ENCODE measurements around the gene SGCD. TPM values are rescaled to one million over a fixed set of nuclear protein-coding genes. Genes with fewer than 3 reads are reported as not detected.

The SGCD gene
- total and polyA plus RNA-seq, 9 of the 15 experiments (the other 6 are each of a cell fraction or from before 2014, with no cell fraction given) = not detected

GRCh38 chr5:156623381-156624040, 296.5 kb downstream of the SGCD start (continued):
- TF ChIP-seq SAFB (IDR thresholded peaks at IDR 0.05; ENCODE audit: borderline replicate concordance, low read depth, low read length) = no peak
- TF ChIP-seq SRSF9 (IDR thresholded peaks at IDR 0.05; ENCODE audit: borderline replicate concordance, low read depth, low read length) = no peak
- no peak for TF ChIP-seq PBX2 (CRISPR knock-in tag; IDR thresholded peaks at IDR 0.05; ENCODE audit: low read depth)
- no peak for TF ChIP-seq PBX2 (tag; conservative IDR thresholded peaks at IDR 0.05; ENCODE audit: low read depth)

GRCh38 chr5:156624686-156625085, 297.7 kb downstream of the SGCD start:
- Histone ChIP-seq H3K4me3 (no peak overlapping the region), H3K27ac (ENCODE audit: extremely low read depth, low read depth, low read length) (no peak overlapping the region), H4K20me1 (replicated peaks; ENCODE audit: control insufficient read depth, insufficient read depth, low read length) (no peaks in the 10 kb centered on the region), H3K4me1 (replicated peaks in 1 of 2; ENCODE audit: control insufficient read depth in 2 of 2, insufficient read depth in 2 of 2, low read length in 2 of 2) (no peaks in the 10 kb centered on the region), H3K79me2 (ENCODE audit: control insufficient read depth, insufficient read depth, low read length) (no peaks in the 10 kb centered on the region), H3K9ac (ENCODE audit: insufficient read depth in 1 of 2, low read depth in 2 of 2, low read length in 2 of 2) (no peak overlapping the region), H3K9me3 (replicated peaks; ENCODE audit: control insufficient read depth, insufficient read depth, low read depth, low read length) (no peaks in the 10 kb centered on the region), H3K27me3 (ENCODE audit: control insufficient read depth in 2 of 2, insufficient read depth in 2 of 2, low read length in 2 of 2) (no peaks in the 10 kb centered on the region), H3K36me3 (ENCODE audit: control insufficient read depth, insufficient read depth, low read length) (no peaks in the 10 kb centered on the region), H3K9me1 (ENCODE audit: control insufficient read depth, insufficient read depth, low read length) (no peaks in the 10 kb centered on the region), H2AFZ (ENCODE audit: low read depth, low read length) (no peak overlapping the region), H3K4me2 (ENCODE audit: insufficient read depth, low read length) (no peak overlapping the region)
- FAIRE-seq (no peak), ATAC-seq (no peak), DNase-seq (ENCODE audit: extremely low read depth in 1 of 4, low spot score in 3 of 4) (no peak)
- intact Hi-C loops (cut with micrococcal nuclease) (no loop called here), in situ Hi-C loops (cut with MboI) (no loop called here)
- TF ChIP-seq PCBP1 (IDR thresholded peaks at IDR 0.05; ENCODE audit: low read depth, low read length, poor library complexity, severe bottlenecking) = no peak
- TF ChIP-seq SIX5 (IDR thresholded peaks at IDR 0.05; ENCODE audit: borderline replicate concordance in 1 of 2, insufficient read depth in 1 of 2, low read depth in 1 of 2, low read length in 2 of 2) = no peak
- no peak for TF ChIP-seq PHF20 (IDR thresholded peaks at IDR 0.05; ENCODE audit: partially characterized antibody)
- TF ChIP-seq SREBF2 (CRISPR knock-in tag; IDR thresholded peaks at IDR 0.05) = no peak
- TF ChIP-seq E2F3 (CRISPR knock-in tag; IDR thresholded peaks at IDR 0.05) = no peak
- no peak for TF ChIP-seq PKNOX1 (IDR thresholded peaks at IDR 0.05)
- TF ChIP-seq LEF1 (IDR thresholded peaks at IDR 0.05) = no peak
- ChIA-PET CTCF (ENCODE audit: low intra/inter-chr PET ratio) (no interaction called here), POLR2A (interaction anchor here (0.7 kb wide), 1 partner anchor 11 kb away, joined by 3 read pairs; no protein-coding TSS in a partner anchor)
- 5% methylated on average over 4 of the region's 4 CpGs for WGBS (ENCODE audit: insufficient coverage, low coverage, missing lambda C conversion rate)
- BruUV-seq (replicated peaks) = no TSS peak
